ENCODE data around the gene PDCD6IP.
A peak's percentile ranks its signal among the peaks of the same experiment; 100 is the strongest.
"Not testable (repeated sequence)": the region's sequence is repeated elsewhere in the genome, so short reads cannot be mapped to it uniquely, and the experiment has no call there.

Gene PDCD6IP, protein sequence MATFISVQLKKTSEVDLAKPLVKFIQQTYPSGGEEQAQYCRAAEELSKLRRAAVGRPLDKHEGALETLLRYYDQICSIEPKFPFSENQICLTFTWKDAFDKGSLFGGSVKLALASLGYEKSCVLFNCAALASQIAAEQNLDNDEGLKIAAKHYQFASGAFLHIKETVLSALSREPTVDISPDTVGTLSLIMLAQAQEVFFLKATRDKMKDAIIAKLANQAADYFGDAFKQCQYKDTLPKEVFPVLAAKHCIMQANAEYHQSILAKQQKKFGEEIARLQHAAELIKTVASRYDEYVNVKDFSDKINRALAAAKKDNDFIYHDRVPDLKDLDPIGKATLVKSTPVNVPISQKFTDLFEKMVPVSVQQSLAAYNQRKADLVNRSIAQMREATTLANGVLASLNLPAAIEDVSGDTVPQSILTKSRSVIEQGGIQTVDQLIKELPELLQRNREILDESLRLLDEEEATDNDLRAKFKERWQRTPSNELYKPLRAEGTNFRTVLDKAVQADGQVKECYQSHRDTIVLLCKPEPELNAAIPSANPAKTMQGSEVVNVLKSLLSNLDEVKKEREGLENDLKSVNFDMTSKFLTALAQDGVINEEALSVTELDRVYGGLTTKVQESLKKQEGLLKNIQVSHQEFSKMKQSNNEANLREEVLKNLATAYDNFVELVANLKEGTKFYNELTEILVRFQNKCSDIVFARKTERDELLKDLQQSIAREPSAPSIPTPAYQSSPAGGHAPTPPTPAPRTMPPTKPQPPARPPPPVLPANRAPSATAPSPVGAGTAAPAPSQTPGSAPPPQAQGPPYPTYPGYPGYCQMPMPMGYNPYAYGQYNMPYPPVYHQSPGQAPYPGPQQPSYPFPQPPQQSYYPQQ

DNA sequence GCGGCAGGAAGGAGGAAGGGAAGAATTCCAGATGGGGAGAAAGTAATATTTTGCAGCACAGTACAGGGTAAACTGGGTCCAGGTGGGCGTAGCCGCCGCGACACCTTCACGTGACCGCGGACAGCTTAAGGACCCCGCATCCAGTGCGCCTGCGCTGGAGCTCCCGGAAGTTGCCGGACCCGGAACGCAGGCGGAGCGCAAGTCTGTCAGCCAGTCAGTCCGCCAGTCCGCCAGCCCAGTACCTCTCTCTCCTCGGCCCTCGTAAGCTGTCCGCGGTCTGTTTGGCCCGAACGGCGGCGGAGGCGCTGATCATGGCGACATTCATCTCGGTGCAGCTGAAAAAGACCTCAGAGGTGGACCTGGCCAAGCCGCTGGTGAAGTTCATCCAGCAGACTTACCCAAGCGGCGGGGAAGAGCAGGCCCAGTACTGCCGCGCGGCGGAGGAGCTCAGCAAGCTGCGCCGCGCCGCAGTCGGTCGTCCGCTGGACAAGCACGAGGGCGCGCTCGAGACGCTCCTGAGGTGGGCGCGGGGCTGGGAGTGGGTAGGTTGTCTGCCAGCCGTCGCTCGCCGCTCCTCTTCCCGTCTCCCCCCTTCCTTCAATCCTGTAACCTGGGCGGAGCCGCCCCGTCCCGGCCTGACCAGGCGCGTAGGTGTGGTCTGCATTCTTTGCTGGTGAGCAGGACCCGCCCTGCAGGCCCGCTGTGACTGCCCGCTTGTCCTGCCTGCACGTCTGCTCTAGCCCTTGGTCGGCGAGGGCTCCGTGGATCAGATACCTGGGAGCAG is at the start of gene PDCD6IP:
TSS of gene PDCD6IP (plus strand) at position 213 of the 784 bp plus-strand sequence. CDS start at position 312, 99 bp downstream.
- DNase-seq, result peak; percentile 94

DNA sequence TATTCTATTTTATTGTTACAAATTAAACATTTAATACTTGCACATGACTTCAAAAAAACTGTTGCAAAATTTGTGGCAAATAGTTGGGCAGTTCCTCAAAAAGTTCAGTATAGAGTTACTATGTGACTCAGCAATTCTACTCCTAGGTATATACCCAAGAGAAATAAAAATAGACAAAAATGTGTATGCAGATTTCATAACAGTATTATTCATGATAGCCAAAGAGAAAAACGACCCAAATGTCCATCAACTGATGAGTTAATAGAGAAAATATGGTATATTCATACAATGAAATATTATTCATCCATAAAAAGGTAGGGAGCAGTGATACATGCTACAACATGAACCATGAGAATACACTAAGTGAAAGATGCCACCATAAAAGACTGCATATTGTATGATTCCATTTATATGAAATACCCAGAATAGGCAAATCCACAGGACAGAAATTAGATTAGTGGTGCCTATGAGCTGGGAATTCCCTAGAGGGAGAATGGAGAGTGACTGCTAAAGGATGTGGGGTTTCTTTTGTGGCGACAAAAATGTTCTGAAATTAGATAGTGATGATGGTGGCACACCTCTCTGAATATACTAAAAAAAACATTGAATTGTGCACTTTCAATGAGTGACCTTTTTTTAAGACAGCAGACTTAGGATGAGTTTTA is 48.8 kb upstream of the PDCD6IP start:
- no peak for DNase-seq

DNA sequence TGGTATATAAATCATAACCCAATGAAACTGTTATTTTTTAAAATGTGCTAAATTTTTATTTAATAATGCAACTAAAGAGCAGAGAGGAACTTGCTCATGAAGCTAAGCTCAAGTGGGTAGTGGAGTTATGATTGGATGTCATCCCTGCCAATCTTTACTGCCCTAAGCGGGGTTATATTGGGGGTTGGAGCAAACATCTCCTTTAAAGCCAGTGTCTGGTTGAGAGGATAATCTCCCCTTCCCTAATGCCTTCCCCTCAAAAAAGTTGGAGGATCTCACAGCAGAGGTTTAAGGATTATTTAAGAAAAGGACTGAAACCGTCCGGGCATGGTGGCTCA is 48.2 kb upstream of the PDCD6IP start:
- no peak for DNase-seq

DNA sequence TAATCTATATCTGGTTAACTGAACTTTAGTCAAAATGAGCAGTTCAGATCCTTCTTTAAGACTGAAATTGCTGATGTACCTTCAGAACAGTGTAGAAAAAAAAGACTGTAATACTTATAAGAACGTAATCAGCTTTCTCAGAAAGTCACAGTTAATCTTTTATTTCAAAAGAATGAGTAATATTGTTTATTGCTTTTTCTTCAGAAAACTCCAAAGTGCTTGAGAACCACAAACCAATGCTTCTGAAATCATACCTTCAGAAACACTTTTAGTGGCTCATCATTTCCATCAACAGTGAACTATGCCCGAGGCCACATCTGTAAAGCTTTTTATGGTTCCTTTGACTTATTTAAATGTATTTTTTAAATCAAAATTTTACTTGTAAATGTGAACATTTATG is 47.1 kb upstream of the PDCD6IP start:
- DNase-seq, result peak; percentile 11

DNA sequence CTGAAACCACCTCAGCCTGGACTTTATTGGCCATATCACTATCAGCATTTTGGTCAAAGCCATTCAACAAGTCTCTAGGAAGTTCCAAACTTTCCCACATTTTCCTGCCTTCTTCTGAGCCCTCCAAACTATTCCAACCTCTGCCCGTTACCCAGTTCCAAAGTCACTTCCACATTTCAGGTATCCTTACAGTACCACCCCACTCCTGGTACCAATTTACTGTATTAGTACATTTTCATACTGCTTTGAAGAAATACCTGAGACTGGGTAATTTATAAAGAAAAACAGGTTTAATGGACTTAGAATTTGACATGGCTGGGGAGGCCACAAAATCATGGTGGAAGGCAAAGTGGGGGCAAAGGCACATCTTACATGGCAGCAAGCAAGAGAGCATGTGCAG is 44.0 kb upstream of the PDCD6IP start:
- DNase-seq, result not testable (repeated sequence)

DNA sequence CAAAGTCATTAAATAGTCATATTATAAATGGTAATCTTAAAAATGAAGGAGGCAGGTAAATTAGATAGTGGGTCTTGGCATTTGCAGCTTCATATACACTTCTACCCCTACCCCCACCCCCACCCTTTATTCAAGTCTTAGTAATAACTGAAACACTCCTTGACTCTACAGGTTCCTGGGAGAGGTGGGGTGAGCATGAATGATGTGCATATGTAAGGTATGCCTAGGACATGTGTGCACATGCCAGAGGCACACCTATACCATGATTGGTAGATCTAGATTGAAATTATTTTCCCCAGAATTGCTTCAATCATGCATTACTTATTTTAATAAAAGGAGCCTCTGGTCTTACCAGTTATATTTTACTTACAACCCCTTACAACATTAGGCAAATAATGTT is 40.1 kb upstream of the PDCD6IP start:
- no peak for DNase-seq

DNA sequence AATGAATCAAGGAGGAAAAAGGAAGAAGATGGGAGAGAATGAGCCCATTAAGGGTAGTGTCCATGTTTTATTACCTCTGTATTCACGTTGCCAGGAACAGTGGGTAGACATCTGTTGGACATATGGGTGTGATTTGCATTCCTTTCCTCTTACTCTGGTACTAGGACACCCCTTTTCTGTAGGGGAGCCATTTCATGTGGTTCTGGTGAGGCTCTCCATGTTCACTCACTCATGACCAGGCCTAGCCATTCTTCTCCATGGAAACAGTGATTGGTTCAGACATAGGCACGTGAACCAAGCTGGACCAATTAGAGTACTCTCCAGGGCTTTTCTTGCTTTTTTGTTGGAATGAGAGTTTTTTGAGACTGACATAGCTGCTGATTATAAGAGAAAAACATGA is 39.6 kb upstream of the PDCD6IP start:
- no peak for DNase-seq

DNA sequence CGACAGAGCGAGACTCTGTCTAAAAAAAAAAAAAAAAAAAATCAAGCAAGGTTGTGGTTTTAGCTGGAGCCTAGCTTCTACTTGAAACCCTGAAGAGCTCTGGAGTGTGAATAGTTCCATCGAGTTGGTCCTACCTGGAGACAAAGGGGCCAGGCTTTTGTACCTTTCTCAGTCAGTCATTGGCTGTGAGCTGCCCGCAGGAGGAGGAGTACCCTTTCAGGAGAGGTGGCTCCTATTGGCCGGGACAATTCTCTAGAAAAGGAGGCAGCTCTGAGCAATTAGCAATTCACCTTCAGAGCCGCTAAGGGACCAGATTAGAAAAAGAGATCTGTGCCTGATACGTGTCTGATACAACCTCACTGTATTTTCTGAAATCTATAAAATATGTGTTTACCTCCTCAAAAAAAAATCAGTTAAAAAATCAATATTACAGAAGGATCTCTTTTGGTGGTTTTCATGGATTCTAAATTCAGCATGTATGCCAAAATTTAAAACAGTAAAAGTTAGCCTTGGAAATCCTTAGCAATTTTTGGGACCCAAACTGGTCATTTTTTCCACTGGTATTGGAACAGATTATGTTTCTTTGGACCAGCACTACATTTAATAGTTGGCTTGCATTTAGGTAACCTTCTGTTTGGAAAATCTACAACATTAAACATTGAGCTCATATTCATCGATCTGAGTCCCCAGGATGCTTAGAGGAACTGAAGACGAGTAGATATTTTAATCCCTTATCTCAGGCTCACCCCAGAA is 29.7 kb upstream of the PDCD6IP start:
- DNase-seq, result no peak

DNA sequence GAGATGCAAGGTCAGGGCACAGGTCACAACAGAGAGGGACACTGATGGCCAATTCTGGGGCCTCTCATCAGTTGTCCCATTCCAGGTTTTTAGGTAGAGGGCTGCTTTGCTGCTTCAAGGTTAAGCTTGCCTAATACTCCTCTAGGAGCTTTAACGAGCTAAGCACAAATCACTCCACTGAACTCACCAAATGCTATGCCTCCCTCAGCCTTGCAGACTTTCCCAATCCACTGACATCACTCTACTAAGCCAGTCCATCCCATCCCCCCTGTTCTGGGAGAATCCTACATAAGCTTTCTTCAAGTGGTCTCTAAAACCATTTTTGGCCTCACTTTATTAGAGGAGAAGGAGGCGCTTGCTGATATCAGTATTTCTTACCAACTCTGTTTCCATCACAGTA is 24.8 kb upstream of the PDCD6IP start:
- no peak for DNase-seq

DNA sequence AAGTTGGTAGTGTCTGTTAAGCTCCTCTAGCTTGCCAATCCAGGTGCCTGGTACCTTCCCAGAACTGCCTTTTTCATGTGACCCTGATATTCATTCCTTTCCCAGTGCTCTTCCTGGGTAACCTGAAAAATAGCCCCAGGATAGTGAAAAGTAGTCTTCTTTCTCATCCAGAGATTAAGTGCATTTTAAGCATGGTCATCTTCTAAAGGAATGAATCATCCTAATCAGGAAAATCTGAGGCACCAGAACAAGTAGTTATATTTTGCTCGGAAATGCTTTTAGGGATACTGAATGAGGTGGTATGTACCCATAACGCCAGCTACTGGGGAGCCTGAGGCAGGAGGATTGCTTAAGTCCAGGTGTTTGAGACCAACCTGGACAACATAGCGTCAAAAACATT is 23.1 kb upstream of the PDCD6IP start:
- DNase-seq, result no peak

DNA sequence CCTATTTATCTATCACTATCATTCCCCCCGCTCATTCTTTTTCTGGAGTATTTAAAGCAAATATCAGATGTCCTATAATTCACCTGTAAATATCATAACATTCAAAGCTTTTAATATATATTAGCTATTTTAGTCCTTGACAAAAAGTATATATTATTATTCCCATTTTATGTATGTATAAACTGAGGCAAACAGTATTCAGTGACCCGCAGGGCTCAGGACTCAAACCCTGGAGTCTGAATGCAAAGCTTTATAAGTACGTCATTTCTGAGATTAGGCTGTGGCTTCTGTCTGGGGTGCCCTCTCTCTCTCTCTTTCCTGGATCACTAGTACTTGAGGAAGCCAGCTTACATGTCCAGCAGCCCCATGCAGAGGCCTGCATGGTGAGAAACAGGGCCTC is 20.4 kb upstream of the PDCD6IP start:
- no peak for DNase-seq

DNA sequence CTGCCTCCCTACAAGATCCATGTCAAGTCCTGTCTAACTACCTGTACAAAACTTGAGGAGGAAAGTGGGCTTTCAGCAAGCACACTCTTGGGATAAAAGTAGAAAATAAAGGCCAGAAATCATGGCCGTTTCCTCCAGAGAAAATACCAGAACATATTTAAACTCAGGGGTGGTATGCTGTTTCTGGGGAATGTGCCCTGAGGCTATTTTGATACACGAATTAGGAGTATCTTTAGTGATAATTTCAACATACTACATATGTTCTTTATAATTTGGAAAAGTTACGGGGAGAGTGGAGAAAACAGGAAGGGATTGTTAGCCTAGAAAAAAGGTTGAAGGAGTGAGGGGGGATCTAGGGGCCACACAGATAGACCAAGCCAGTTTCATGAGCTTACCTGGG is 18.7 kb upstream of the PDCD6IP start:
- DNase-seq, result no peak

DNA sequence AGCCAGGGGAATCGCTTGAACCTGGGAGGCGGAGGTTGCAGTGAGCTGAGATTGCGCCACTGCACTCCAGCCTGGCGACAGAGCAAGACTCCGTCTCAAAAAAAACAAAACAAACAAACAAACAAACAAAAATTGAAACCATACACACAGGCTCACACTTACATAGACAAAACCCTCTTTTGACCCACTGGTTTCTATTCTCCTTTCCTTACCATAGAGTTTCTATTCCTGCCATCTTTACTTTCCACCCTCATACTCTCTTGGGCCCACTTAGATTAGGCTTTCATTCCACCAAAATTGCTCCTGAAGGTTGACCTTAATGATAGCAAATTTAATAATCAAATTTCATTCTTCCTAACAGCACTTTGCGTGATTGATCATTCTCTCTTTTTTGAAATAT is 17.0 kb upstream of the PDCD6IP start:
- not testable (repeated sequence) for DNase-seq

DNA sequence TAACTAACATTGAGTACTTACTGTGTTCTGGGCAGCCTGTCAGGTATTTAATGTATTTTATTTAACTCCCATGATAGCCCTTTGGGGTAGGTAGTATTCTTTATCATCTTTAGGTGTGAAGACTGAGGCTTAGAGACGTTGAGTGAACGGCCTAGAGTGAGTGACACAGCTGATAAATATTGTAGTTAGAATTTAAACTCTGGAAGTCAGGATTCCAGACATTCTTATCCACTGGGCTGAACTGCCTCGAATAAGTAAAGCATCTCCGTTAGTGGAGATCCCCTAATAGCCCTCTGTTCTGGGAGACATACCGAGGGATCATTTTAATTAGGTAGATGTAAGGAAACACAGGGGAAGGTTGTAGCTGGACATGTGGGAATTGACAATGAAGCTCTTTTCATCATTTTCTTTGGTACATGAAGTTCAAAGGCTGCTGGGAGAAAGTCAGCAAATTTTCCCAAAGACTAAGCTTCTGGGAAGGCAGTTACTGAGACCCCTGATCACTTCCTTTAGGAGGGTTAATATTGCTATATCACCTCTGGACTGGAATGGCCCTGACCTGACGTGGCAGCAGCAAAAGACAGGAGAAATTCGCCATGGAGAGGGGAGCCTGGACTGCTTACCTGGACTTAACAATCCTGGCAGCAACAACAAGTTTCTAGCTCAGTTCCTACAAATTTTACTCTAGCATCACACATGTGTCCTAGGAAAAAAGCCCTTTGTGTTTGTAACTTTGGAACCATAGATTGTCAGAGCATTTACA is 11.7 kb upstream of the PDCD6IP start:
- no peak for DNase-seq

DNA sequence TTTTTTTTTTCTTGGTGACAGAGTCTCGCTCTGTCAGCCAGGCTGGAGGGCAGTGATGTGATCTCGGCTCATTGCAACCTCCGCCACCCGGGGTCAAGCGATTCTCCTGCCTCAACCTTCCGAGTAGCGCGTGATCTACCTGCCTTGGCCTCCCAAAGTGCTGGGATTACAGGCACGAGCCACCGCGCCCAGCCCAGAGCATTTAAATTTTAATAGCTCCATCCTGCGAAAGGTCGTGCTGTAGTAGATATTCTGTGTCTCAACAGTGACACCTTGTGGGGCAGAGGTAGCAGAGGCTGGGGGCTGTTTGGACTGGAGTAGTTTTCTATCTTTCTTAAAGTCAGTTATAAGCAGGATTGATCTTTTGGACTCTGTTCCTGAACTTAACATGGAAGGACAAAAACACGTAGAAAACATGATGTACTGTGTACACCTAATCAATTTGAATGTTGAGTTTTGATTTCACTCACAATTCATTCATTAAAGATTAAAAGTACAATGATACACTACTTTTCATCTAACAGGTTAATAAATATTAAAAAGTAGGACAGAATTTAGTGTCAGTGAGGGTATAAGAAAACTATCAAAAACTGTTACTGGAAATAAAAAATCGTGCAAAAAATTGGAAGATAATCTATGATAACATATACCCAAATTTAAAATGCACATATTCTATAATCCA is 11.0 kb upstream of the PDCD6IP start:
- DNase-seq, result peak; percentile 74

DNA sequence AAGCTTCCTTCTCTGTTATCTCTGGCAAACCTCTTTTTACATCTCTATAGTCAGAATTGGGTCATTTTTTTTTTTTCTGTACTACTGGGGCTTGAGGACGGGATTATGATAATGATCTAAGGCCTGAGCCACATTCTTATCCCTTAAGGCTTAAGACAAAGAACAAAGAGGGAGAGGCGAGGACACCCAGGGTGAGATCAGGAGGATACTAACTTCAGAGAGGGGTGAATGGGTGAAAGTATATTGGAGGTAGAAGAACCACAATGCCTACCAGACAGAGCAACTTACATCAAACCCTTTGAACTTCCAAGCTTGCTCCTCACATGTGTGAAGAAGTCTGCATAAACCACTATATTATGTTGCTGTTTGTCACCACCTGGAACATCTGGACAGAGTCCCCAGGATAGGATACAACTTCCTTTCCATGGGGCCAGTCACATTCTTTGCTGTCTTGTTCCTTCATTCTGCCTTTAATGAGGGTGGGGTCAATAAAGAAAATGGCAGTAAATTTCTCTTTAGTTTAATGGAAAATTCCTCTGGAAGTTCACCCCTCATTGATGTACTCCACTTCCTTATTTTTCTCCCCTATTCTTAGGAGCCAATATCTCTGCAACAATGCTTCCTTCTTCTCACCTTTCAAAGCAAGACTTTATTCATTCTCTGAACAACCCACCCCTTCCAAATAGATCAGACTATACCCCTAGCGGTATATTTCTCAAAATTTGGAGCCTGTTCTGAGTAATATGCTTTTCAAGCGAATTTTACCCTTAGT is 9.1 kb upstream of the PDCD6IP start:
- DNase-seq, result no peak

DNA sequence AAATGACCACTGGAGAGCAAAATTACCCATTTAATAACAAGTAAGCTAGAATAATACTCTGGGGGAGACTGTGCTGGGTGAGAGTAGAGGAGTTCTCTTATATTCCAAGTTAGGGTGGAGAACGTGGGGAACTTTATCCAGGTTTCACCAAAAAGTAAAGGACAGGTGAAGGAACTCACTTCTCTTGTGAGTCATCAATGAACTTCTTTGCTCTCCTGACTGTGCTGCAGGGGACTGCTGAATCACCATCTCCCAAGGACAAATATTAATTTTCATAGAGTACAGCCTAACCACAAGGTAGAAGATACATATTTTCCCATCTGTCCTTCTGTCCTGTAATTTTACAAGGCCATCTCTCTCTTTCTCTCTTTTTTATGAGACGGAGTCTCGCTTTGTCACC is 8.3 kb upstream of the PDCD6IP start:
- DNase-seq, result no peak

DNA sequence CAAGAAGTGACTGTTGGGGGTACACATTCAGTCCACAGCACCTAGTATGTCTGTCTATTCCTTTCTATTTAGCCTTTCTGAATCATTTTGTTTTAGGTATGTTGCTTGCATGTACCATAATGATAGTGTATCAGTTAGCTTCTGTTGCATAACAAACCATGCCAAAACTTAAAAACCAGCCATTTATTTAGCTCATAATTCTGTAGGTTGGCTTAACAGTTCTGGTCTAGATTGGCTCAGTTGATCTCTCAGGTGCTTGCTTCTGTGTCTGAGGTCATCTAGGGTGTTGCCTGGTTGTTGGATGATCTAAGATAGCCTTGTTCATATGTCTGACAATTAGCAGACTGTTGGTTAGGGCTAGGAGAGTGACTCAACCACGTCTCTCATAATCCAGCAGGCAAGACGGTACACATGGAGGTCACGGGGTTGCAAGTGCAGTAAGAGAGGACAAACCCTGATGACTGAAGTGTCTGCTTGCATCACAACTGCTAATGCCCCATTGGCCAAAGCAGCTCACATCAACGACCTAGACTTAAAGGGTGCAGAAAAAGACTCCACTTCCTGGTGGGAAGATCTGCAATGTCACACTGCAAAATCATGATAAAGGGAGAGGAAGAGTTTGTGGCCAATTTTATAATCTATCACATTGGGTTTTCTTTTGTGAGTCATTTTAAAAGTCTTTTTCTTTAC is 6.8 kb upstream of the PDCD6IP start:
- DNase-seq, result peak; percentile 34

Measured in activated CD4-positive, alpha-beta T cell treated with anti-CD3 and anti-CD28 coated beads, Interleukin-2, amount 50 U/mL, for 16 hours (primary cell).